Activated naive CD4-positive, alpha-beta T cell treated with anti-CD3 and anti-CD28 coated beads, Interleukin-2, amount 10 ng/mL, durations not matched to agents 7 days and 5 days (primary cell): ENCODE measurements around the gene HERC5.
"Not testable (repeated sequence)": the region's sequence is repeated elsewhere in the genome, so short reads cannot be mapped to it uniquely, and the experiment has no call there.

Source experiments
- CTCF ChIA-PET: fragments of 350-600 bp; sonication (Branson Sonifier 250); formaldehyde crosslinking; loops from one replicate; lab custom pipeline; 2021; ENCODE audit warnings: antibody characterized with exemption; lab: Charles Lee
- DNase-seq: peaks from one replicate; pipeline ENCODE4 v3.0.0-alpha.2; 2020
- H3K27ac Mint-ChIP-seq: one replicate; pipeline ENCODE4 v1.8.0; 2021; ENCODE audit warnings: mild to moderate bottlenecking, moderate library complexity, mixed read lengths
- H3K27me3 Mint-ChIP-seq: one replicate; pipeline ENCODE4 v1.8.0; 2021; ENCODE audit warnings: mild to moderate bottlenecking, mixed read lengths
- H3K36me3 Mint-ChIP-seq: one replicate; pipeline ENCODE4 v1.8.0; 2021; ENCODE audit warnings: mixed read lengths
- H3K4me1 Mint-ChIP-seq: one replicate; pipeline ENCODE4 v1.8.0; 2021; ENCODE audit warnings: mixed read lengths
- H3K4me3 Mint-ChIP-seq: one replicate; pipeline ENCODE4 v1.8.0; 2021; ENCODE audit warnings: mild to moderate bottlenecking, moderate library complexity, mixed read lengths
- H3K9me3 Mint-ChIP-seq: one replicate; pipeline ENCODE4 v1.8.0; 2021; ENCODE audit warnings: mixed read lengths

Gene HERC5

GRCh38 chr4:88535090-88535755 is 78.3 kb downstream of the HERC5 start:
- H3K4me1 Mint-ChIP-seq, result peaks cover 5% of the 10 kb centered on the region
- CTCF ChIA-PET, result interaction anchor here (1.2 to 3.1 kb wide), 3 partner anchors 8 to 489 kb away, joined by 4 to 13 read pairs (median 4); no protein-coding TSS in a partner anchor
- H3K36me3 Mint-ChIP-seq, result no peaks in the 10 kb centered on the region
- no peak for DNase-seq
- peaks cover 9% of the 10 kb centered on the region for H3K27me3 Mint-ChIP-seq
- no peak overlapping the region for H3K27ac Mint-ChIP-seq
- no peak overlapping the region for H3K4me3 Mint-ChIP-seq
- no peaks in the 10 kb centered on the region for H3K9me3 Mint-ChIP-seq

- Mint-ChIP-seq H3K9me3 (no peaks in the 10 kb centered on the region), H3K27me3 (peaks cover 9% of the 10 kb centered on the region), H3K4me3 (no peak overlapping the region), H3K27ac (no peak overlapping the region), H3K36me3 (no peaks in the 10 kb centered on the region), H3K4me1 (peaks cover 5% of the 10 kb centered on the region)
- CTCF ChIA-PET, result interaction anchor here (0.6 to 3.1 kb wide), 6 partner anchors 9 to 486 kb away, joined by 3 to 13 read pairs (median 4); no protein-coding TSS in a partner anchor
- no peak for DNase-seq
Observed at GRCh38 chr4:88537709-88538108, 80.8 kb downstream of the HERC5 start.

GRCh38 chr4:88539322-88540068 is 82.6 kb downstream of the HERC5 start:
- not testable (repeated sequence) for H3K27ac Mint-ChIP-seq, H3K36me3 Mint-ChIP-seq, H3K9me3 Mint-ChIP-seq, H3K4me1 Mint-ChIP-seq, H3K27me3 Mint-ChIP-seq, H3K4me3 Mint-ChIP-seq
- CTCF ChIA-PET, result interaction anchor here (0.7 to 4.4 kb wide), 47 partner anchors 9 to 491 kb away, joined by 3 to 85 read pairs (median 4); partner anchors contain the start of genes HERC3, NAP1L5 and PYURF
- peak; percentile 82 for DNase-seq

GRCh38 chr4:88549815-88550214 is 92.9 kb downstream of the HERC5 start:
- CTCF ChIA-PET, result no interaction called here
- H3K36me3 Mint-ChIP-seq, result no peaks in the 10 kb centered on the region
- no peak for DNase-seq

More at GRCh38 chr4:88549815-88550214, 92.9 kb downstream of the HERC5 start:
- Mint-ChIP-seq H3K27me3 (peaks cover 3% of the 10 kb centered on the region), H3K9me3 (peaks cover 2% of the 10 kb centered on the region), H3K4me1 (no peaks in the 10 kb centered on the region), H3K4me3 (no peak overlapping the region), H3K27ac (no peak overlapping the region)
